ENCODE results near the gene SEMA3C. TPM values are rescaled to one million over a fixed set of nuclear protein-coding genes. Genes with fewer than 3 reads are reported as not detected.

The SEMA3C gene
- total and polyA plus RNA-seq, 2 donors (not counting 3 experiments of a cell fraction or from before 2014, with no cell fraction given), result 0.01 to 0.09 TPM

GRCh38 chr7:80815733-80816132, 103.1 kb downstream of the SEMA3C start:
- no peaks in the 10 kb centered on the region for H3K4me1 ChIP-seq (ENCODE audit: control insufficient read depth, extremely low read depth, insufficient read depth, low read length)
- H3K9me3 ChIP-seq (replicated peaks; ENCODE audit: control insufficient read depth, insufficient read depth, low read length), result no peaks in the 10 kb centered on the region
- TF ChIP-seq EZH2 (IDR thresholded peaks at IDR 0.05; ENCODE audit: borderline replicate concordance, low read depth, low read length, severe bottlenecking) (no peak), POLR2A (IDR thresholded peaks at IDR 0.05; ENCODE audit: low read depth, low read length) (no peak), FOS (IDR thresholded peaks at IDR 0.05; ENCODE audit: borderline replicate concordance, insufficient read depth, low read length) (no peak), MYC (IDR thresholded peaks at IDR 0.05; ENCODE audit: low read depth, low read length) (no peak), JUN (IDR thresholded peaks at IDR 0.05; ENCODE audit: borderline replicate concordance, insufficient read depth, insufficient read length, low read depth) (no peak)
- no peak overlapping the region for H3K27ac ChIP-seq (ENCODE audit: insufficient read depth, low read depth, low read length)
- H2AFZ ChIP-seq (ENCODE audit: low read depth, low read length), result no peak overlapping the region
- ChIA-PET POLR2A (no interaction called here), CTCF (no interaction called here)
- no peaks in the 10 kb centered on the region for H3K79me2 ChIP-seq (ENCODE audit: control insufficient read depth, insufficient read depth, low read length)
- no peak for FAIRE-seq
- H3K27me3 ChIP-seq (ENCODE audit: control insufficient read depth in 2 of 2, insufficient read depth in 2 of 2, low read length in 2 of 2), result no peaks in the 10 kb centered on the region
- H4K20me1 ChIP-seq (replicated peaks; ENCODE audit: control insufficient read depth, extremely low read depth, insufficient read depth, low read length), result no peaks in the 10 kb centered on the region
- H3K36me3 ChIP-seq (ENCODE audit: control insufficient read depth in 2 of 2, extremely low read depth in 1 of 2, insufficient read depth in 2 of 2, low read length in 2 of 2), result no peaks in the 10 kb centered on the region
- no peak overlapping the region for H3K9ac ChIP-seq (replicated peaks; ENCODE audit: extremely low read depth, insufficient read depth, low read length)
- no peaks in the 10 kb centered on the region for H3K9me1 ChIP-seq (replicated peaks; ENCODE audit: control insufficient read depth, extremely low read depth, insufficient read depth, low read length)
- H3K4me3 ChIP-seq (replicated peaks in 1 of 3; ENCODE audit: insufficient read depth in 1 of 3, low read depth in 1 of 3, low read length in 3 of 3), result no peak overlapping the region
- intact Hi-C loops (cut with micrococcal nuclease), result no loop called here
- dilution Hi-C loops (cut with MboI; ENCODE audit: extremely low pct_ligation_motif_present, low sequenced_read_pairs), result no loop called here
- no peak for DNase-seq (ENCODE audit: low read depth, low spot score)
- BruUV-seq (replicated peaks), result no TSS peak
- H3K4me2 ChIP-seq (ENCODE audit: insufficient read depth, low read length), result no peak overlapping the region

GRCh38 chr7:80809545-80809944, 109.3 kb downstream of the SEMA3C start:
- Histone ChIP-seq H3K36me3 (ENCODE audit: control insufficient read depth in 2 of 2, extremely low read depth in 1 of 2, insufficient read depth in 2 of 2, low read length in 2 of 2) (no peaks in the 10 kb centered on the region), H3K4me1 (ENCODE audit: control insufficient read depth, extremely low read depth, insufficient read depth, low read length) (no peaks in the 10 kb centered on the region), H3K27me3 (ENCODE audit: control insufficient read depth in 2 of 2, insufficient read depth in 2 of 2, low read length in 2 of 2) (no peaks in the 10 kb centered on the region), H3K4me3 (replicated peaks in 1 of 3; ENCODE audit: insufficient read depth in 1 of 3, low read depth in 1 of 3, low read length in 3 of 3) (no peak overlapping the region), H3K27ac (ENCODE audit: insufficient read depth, low read depth, low read length) (no peak overlapping the region), H3K79me2 (ENCODE audit: control insufficient read depth, insufficient read depth, low read length) (no peaks in the 10 kb centered on the region), H3K9me3 (replicated peaks; ENCODE audit: control insufficient read depth, insufficient read depth, low read length) (no peaks in the 10 kb centered on the region), H3K9ac (replicated peaks; ENCODE audit: extremely low read depth, insufficient read depth, low read length) (no peak overlapping the region), H4K20me1 (replicated peaks; ENCODE audit: control insufficient read depth, extremely low read depth, insufficient read depth, low read length) (no peaks in the 10 kb centered on the region), H2AFZ (ENCODE audit: low read depth, low read length) (no peak overlapping the region), H3K4me2 (ENCODE audit: insufficient read depth, low read length) (no peak overlapping the region), H3K9me1 (replicated peaks; ENCODE audit: control insufficient read depth, extremely low read depth, insufficient read depth, low read length) (no peaks in the 10 kb centered on the region)
- no TSS peak for BruUV-seq (replicated peaks)
- POLR2A ChIA-PET, result no interaction called here
- DNase-seq (ENCODE audit: low read depth, low spot score), result no peak
- FAIRE-seq, result no peak
- dilution Hi-C loops (cut with MboI; ENCODE audit: extremely low pct_ligation_motif_present, low sequenced_read_pairs) (no loop called here), intact Hi-C loops (cut with micrococcal nuclease) (no loop called here)
- CTCF ChIA-PET, result no interaction called here
- TF ChIP-seq POLR2A (IDR thresholded peaks at IDR 0.05; ENCODE audit: low read depth, low read length) (no peak), JUN (IDR thresholded peaks at IDR 0.05; ENCODE audit: borderline replicate concordance, insufficient read depth, insufficient read length, low read depth) (no peak), GATA2 (IDR thresholded peaks at IDR 0.05; ENCODE audit: insufficient read depth, insufficient read length, low read depth, low read length) (no peak)
